Hepatocyte (in vitro differentiated cells): Measurements from ENCODE around the gene METTL27.

Experiments
- EZH2 ChIP-seq: fragments of 200-600 bp; sonication (generic); IDR thresholded peaks from 2 replicates; pipeline ENCODE4 v1.6.1; 2016; ENCODE audit warnings: antibody characterized with exemption, mild to moderate bottlenecking, borderline replicate concordance
- EZH2phosphoT487 ChIP-seq: fragments of 200-600 bp; sonication (generic); IDR thresholded peaks from one replicate; pipeline ENCODE4 v1.6.1; 2018; ENCODE audit warnings: antibody characterized with exemption, mild to moderate bottlenecking, low read depth, moderate library complexity; ENCODE audit not compliant: unreplicated experiment, severe bottlenecking
- TF ChIP-seq, protein P1 (sequence below): fragments of 200-600 bp; sonication (generic); IDR thresholded peaks from 2 replicates; pipeline ENCODE4 v1.5.1; 2016; ENCODE audit warnings: antibody characterized with exemption, mild to moderate bottlenecking; ENCODE audit not compliant: poor library complexity

GRCh38 chr7:73811760-73812168, 30.6 kb downstream of the METTL27 start:
- TF ChIP-seq, protein P1, sequence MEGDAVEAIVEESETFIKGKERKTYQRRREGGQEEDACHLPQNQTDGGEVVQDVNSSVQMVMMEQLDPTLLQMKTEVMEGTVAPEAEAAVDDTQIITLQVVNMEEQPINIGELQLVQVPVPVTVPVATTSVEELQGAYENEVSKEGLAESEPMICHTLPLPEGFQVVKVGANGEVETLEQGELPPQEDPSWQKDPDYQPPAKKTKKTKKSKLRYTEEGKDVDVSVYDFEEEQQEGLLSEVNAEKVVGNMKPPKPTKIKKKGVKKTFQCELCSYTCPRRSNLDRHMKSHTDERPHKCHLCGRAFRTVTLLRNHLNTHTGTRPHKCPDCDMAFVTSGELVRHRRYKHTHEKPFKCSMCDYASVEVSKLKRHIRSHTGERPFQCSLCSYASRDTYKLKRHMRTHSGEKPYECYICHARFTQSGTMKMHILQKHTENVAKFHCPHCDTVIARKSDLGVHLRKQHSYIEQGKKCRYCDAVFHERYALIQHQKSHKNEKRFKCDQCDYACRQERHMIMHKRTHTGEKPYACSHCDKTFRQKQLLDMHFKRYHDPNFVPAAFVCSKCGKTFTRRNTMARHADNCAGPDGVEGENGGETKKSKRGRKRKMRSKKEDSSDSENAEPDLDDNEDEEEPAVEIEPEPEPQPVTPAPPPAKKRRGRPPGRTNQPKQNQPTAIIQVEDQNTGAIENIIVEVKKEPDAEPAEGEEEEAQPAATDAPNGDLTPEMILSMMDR: peak; percentile 66
- TF ChIP-seq EZH2 (no peak), EZH2phosphoT487 (no peak)
